WTC11 (cell line): ENCODE measurements around the gene SMARCC2.

Experiments used
- ATF1 ChIP-seq: sonication (generic); formaldehyde crosslinking; IDR thresholded peaks from 2 replicates; pipeline ENCODE4 v1.8.1; 2023; ENCODE audit warnings: mild to moderate bottlenecking, moderate library complexity, missing genetic modification reagents
- CREB1 ChIP-seq: sonication (generic); formaldehyde crosslinking; IDR thresholded peaks from 2 replicates; pipeline ENCODE4 v1.8.0; 2023; ENCODE audit warnings: mild to moderate bottlenecking, missing genetic modification reagents
- ELF4 ChIP-seq: sonication (generic); formaldehyde crosslinking; IDR thresholded peaks from 2 replicates; pipeline ENCODE4 v1.8.1; 2022; ENCODE audit warnings: low read depth, mild to moderate bottlenecking, moderate library complexity, missing genetic modification reagents
- GRHL2 ChIP-seq: fragments of 250-450 bp; sonication (Bioruptor Pico); IDR thresholded peaks from 2 replicates; pipeline ENCODE4 v1.8.0; 2022; ENCODE audit warnings: mild to moderate bottlenecking, moderate library complexity; ENCODE audit not compliant: insufficient replicate concordance, severe bottlenecking
- IRF2 ChIP-seq: sonication (generic); formaldehyde crosslinking; IDR thresholded peaks from 2 replicates; pipeline ENCODE4 v1.8.0; 2022; ENCODE audit warnings: low read depth, missing genetic modification reagents, borderline replicate concordance
- RELA ChIP-seq: sonication (generic); formaldehyde crosslinking; IDR thresholded peaks from 2 replicates; pipeline ENCODE4 v1.8.1; 2022; ENCODE audit warnings: missing genetic modification reagents, mild to moderate bottlenecking, borderline replicate concordance
- TEAD4 ChIP-seq: sonication (generic); formaldehyde crosslinking; IDR thresholded peaks from 2 replicates; pipeline ENCODE4 v1.8.0; 2022; ENCODE audit warnings: mild to moderate bottlenecking, missing genetic modification reagents
- ZNF317 ChIP-seq: sonication (generic); formaldehyde crosslinking; IDR thresholded peaks from 2 replicates; pipeline ENCODE4 v1.8.1; 2023; ENCODE audit warnings: low read depth, mild to moderate bottlenecking, moderate library complexity, missing genetic modification reagents, borderline replicate concordance
- TF ChIP-seq, protein P1 (sequence below): fragments of 200-600 bp; IDR thresholded peaks from 2 replicates; pipeline ENCODE4 v1.8.0; 2022; ENCODE audit warnings: antibody characterized with exemption
- TF ChIP-seq, protein P2 (sequence below): sonication (generic); formaldehyde crosslinking; IDR thresholded peaks from 2 replicates; pipeline ENCODE4 v1.8.0; 2023; ENCODE audit warnings: missing genetic modification reagents, mild to moderate bottlenecking, borderline replicate concordance
- TF ChIP-seq, protein P3 (sequence below): sonication (generic); formaldehyde crosslinking; IDR thresholded peaks from 2 replicates; pipeline ENCODE4 v1.8.1; 2023; ENCODE audit warnings: mild to moderate bottlenecking, missing genetic modification reagents, moderate library complexity

DNA sequence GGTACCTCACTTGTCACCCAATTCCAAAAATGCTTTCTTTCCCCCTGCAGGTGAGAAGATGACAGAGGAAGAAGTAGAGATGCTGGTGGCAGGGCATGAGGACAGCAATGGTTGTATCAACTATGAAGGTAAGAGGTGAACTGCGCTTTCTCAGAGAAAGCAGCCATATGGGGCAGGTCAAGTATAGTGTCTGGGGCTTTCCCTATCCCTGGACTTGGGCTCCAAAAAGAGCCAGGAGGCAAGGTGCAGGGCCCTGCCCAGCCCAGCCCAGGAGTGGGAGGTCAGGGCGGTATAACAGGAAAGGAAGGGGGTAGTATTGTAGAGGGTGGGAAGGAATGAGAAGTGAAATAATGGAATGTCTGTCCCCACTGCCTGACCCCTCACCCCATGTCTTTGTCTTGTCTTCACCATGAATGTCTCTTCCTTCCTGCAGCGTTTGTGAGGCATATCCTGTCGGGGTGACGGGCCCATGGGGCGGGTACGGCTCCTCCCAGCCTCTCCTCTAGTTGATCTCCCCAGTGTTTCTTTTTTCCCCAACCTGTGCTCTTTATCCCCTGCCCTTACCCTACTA lies 29.0 kb downstream of the SMARCC2 start:
- TF ChIP-seq, protein P1, sequence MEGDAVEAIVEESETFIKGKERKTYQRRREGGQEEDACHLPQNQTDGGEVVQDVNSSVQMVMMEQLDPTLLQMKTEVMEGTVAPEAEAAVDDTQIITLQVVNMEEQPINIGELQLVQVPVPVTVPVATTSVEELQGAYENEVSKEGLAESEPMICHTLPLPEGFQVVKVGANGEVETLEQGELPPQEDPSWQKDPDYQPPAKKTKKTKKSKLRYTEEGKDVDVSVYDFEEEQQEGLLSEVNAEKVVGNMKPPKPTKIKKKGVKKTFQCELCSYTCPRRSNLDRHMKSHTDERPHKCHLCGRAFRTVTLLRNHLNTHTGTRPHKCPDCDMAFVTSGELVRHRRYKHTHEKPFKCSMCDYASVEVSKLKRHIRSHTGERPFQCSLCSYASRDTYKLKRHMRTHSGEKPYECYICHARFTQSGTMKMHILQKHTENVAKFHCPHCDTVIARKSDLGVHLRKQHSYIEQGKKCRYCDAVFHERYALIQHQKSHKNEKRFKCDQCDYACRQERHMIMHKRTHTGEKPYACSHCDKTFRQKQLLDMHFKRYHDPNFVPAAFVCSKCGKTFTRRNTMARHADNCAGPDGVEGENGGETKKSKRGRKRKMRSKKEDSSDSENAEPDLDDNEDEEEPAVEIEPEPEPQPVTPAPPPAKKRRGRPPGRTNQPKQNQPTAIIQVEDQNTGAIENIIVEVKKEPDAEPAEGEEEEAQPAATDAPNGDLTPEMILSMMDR = no peak
- TF ChIP-seq CREB1 (CRISPR knock-in tag) (no peak), GRHL2 (CRISPR knock-in tag) (no peak), ELF4 (no peak), RELA (no peak), ATF1 (no peak), ZNF317 (no peak), TEAD4 (CRISPR knock-in tag) (no peak), IRF2 (CRISPR knock-in tag) (no peak)
- TF ChIP-seq, protein P2, sequence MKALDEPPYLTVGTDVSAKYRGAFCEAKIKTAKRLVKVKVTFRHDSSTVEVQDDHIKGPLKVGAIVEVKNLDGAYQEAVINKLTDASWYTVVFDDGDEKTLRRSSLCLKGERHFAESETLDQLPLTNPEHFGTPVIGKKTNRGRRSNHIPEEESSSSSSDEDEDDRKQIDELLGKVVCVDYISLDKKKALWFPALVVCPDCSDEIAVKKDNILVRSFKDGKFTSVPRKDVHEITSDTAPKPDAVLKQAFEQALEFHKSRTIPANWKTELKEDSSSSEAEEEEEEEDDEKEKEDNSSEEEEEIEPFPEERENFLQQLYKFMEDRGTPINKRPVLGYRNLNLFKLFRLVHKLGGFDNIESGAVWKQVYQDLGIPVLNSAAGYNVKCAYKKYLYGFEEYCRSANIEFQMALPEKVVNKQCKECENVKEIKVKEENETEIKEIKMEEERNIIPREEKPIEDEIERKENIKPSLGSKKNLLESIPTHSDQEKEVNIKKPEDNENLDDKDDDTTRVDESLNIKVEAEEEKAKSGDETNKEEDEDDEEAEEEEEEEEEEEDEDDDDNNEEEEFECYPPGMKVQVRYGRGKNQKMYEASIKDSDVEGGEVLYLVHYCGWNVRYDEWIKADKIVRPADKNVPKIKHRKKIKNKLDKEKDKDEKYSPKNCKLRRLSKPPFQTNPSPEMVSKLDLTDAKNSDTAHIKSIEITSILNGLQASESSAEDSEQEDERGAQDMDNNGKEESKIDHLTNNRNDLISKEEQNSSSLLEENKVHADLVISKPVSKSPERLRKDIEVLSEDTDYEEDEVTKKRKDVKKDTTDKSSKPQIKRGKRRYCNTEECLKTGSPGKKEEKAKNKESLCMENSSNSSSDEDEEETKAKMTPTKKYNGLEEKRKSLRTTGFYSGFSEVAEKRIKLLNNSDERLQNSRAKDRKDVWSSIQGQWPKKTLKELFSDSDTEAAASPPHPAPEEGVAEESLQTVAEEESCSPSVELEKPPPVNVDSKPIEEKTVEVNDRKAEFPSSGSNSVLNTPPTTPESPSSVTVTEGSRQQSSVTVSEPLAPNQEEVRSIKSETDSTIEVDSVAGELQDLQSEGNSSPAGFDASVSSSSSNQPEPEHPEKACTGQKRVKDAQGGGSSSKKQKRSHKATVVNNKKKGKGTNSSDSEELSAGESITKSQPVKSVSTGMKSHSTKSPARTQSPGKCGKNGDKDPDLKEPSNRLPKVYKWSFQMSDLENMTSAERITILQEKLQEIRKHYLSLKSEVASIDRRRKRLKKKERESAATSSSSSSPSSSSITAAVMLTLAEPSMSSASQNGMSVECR (CRISPR knock-in tag) = no peak
- TF ChIP-seq, protein P3, sequence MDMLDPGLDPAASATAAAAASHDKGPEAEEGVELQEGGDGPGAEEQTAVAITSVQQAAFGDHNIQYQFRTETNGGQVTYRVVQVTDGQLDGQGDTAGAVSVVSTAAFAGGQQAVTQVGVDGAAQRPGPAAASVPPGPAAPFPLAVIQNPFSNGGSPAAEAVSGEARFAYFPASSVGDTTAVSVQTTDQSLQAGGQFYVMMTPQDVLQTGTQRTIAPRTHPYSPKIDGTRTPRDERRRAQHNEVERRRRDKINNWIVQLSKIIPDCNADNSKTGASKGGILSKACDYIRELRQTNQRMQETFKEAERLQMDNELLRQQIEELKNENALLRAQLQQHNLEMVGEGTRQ (CRISPR knock-in tag) = no peak
